ENCODE results near the gene LRP8.

LRP8 gene

DNA sequence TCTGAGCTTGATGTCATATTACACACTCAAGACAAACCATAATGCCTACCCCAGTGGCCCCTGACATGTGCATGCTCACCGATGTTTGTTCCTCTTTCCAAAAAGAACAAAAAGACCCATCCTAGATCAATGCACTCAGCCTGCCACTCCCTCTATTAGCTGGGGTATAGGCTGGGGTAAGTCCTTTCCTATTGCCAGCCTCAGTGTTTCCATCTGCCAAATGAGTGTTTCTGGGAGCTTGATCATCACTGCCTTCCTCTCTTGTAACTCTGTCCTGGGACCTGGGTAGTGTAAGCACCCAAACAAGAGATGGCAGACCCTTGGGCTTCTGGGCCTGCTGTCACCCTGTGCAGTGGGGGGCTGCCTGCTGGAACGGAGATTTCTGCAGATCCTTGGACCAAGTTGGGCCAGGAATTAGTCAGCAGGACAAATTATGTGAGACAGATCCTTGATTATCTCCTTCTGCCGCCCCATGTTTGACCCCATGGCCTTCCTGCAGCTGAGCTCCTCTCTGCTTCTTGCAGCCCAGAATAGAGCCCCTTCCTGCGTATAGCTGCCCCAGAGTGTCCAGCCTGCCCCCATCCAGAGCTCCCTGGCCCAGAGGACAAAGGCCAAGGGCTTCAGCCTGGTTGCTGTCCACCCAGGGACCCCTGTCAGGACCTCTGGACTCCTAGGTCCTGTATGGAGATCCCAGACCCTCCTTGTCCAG is 31.5 kb upstream of the LRP8 start:
- no peak for DNase-seq

DNA sequence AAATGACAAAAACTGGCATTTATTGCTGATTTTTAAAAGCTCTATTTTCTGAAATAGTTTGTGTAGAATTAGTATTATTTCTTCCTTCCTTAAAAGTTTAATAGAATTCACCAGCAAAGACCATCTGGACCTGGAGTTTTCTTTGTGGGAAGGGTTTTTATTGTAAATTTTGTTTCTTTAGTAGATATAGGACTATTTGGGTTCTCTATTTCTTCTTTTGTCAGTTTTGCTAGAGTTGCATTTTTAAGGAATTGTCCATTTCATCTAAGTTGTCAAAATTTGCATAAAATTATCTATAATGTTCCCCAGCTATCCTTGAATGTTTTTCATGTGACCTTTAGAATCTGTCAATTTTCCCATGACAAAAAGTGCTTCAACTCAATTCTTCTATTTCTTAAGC is 28.8 kb upstream of the LRP8 start:
- no peak for DNase-seq

DNA sequence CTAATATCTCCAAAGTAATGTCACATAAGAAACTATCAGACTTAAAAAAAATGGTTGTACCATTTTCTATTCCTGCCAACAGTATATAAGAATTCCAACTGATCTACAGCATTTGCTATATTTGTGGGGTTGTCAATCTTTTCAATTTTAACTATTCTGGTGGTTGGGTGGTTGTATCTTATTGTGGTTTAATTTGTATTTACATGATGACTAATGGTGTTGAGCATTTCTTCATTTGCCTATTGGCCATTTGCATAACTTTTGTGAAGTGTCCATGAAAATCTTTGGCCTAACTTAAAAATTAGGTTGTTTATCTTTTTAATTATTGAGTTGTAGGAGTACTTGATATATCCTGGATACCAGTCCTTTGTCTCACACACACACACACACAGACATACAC is 26.2 kb upstream of the LRP8 start:
- DNase-seq = no peak

DNA sequence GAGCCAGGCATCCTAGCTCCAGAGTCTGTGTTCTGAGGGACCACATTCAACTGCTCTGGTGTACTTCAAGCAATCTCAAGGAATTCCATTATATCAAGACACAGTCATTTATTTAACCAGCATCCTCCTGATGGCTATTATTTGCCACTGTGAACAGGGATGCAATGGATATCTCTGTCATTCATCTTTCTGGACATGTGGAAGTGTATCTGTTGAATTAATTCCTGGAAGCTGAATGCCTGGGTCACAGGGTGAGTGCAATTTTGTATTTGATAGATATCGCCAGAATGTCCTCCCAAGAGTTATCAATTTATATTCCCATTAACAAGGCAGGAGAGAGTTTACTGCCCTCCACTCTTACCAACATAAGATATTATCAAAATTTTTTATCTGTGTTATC is 24.7 kb upstream of the LRP8 start:
- no peak for DNase-seq

DNA sequence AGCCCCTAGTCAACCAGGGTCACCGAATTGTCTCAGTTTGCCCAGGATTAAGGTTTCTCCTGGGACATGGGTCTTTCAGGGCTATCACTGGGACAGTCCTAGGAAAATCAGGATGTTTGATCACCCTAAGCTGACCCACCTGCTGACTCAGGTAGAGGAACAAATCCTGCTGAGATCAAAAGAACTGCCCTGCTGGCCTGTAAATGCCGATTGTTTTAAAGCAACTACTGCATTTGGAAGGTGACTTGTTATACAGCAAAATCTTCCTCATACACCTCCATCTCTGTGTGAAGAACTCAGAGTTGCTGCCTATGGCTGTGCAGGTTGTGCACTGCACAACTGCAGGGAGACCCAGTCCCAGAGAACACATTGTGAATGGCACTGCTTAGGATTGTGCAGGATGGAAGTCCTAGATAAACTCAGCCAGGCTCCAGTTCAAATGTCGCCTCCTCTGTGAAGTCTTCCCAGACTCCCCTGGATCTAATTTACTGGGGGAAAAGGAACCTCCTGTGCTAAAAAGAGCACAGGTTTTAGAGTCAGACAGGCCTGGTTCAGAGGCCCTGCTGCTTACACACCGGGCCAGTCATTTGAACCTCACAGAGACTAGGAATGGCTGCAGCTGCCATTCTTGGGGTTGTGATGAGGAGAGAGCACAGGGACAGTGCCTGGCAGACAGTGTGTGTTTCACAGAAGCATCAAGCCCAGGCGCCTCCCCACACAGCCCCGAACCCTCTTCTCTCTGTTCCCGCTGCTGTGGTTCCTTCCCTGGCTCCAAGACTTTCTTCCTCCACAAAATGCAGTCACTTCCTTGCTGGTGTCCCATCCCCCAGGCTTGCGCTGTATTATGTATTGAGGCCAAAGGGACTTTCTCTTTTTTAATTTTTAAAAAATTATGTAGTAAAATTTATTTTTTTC is 23.2 kb upstream of the LRP8 start:
- DNase-seq = no peak

DNA sequence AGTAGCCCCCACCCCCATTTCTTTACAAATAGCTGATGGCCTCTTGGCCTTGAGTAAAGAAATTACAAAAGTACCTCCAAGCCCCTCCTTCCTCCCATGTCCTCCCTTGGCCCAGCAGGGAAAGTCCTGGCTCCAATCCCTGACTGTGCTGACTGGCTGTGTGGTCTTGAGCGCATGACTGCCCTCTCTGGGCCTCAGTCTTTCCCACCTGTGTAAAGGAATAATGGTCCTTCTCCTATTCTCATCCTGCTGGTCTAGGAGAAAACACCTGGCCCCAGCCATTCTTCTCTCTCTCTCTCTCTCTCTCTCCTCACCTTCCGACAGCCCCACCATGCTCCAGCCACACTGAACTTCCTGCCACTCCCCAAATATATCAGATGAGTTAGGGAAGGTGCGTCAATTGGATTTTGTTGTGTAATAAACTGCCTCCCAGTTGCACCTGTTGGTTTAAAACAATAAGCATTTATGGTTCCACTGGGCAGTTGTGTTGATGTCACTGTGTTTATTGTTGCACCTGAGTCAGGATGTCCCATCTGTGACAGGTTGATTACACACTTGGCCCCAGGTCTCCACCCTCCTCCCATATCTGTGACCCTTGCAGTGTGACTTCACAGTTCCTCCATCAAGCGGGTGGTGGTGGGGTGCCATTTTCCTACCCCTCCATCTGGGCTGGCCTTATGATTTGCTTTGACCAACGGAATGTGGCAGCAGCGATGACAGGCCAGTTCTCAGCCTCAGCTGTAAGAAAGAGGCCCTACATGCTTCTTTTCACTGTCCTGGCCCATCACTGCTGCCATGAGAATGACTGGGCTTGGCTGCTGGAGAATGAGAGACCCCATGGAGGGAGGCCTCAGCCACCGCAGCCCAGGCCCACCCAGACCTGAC is 22.3 kb upstream of the LRP8 start:
- no peak for DNase-seq

DNA sequence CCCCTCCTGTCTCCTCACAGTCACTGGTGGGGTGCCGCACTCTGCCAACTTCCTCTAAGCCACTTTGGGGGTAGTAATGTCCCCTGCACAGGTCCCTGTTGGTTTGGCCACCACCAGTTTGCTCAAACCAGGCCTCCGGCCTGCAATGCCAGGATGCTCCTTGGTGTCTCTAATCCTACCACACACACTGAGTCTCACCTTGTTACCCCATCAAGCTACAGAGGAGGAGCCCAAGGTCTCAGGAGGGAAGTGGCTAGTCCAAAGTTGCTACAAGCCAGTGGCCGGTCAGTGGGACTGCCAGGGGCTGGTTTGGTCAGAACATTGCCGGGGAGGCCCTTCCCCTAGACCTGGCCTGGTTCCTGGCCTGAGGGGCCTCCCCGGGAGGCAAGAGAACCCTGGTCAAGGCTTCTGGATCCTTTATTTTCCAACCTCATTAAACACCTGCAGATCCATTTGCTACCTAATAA is 21.5 kb upstream of the LRP8 start:
- DNase-seq = no peak

DNA sequence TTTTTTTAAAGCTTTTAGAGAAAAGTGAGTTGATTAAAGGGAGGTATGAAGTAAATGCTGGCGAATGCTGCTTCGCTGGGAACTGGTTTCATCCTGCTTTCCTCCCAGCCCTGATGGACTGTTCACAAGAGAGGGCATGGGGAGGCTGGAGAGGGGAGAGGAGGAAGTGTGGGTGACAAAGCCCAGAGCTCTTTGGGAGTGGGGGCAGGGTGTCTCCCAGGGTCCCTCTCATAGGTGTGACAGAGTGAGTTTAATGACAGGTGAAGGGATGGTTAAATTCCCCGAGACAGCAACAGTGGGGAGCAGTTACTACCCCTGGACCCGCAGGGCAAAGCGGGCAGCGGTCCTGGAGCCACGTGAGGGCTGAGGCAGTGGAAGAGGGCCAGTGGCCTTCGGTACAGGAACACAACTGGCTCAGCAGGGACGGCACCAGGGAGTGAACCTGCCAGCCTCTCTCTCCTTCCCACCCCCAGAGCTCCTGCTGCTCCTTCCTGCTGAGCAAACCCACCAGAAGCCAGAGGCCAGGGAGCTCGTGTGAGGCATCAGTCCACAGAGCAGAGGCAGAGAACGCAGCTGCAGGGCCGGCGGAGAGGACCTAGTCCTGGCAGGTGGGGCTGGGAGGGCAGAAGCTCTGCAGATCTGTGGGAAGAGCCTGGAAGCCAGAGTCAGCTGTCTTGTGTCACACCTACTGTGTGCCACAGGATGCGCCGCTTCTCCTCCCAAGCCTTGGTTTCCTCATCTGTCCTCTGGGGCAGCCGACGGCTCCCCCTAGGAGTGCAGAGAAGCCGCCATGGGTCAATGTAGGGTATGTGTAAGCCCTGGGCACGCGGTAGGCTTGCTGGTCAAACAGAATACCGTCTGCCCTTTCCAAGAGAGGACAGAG is 20.9 kb upstream of the LRP8 start:
- no peak for DNase-seq

DNA sequence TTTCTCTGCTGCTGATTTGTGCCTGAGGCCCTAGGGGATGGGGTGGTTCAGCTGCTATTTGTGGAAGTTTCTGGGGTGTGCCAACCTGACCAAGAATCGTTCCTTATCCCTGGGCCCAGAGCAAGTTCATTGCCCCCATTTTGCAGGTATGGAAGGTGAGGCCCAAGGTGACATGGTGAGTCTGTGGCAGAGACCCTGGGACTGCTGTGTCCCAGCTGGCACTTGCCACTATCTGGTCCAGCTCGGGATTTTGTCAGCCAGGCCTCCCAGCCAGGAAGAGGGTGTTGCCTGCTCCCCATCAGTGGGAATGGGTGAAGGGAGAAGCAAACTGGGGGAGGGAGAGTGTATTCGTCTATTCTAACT is 18.9 kb upstream of the LRP8 start:
- DNase-seq = no peak

DNA sequence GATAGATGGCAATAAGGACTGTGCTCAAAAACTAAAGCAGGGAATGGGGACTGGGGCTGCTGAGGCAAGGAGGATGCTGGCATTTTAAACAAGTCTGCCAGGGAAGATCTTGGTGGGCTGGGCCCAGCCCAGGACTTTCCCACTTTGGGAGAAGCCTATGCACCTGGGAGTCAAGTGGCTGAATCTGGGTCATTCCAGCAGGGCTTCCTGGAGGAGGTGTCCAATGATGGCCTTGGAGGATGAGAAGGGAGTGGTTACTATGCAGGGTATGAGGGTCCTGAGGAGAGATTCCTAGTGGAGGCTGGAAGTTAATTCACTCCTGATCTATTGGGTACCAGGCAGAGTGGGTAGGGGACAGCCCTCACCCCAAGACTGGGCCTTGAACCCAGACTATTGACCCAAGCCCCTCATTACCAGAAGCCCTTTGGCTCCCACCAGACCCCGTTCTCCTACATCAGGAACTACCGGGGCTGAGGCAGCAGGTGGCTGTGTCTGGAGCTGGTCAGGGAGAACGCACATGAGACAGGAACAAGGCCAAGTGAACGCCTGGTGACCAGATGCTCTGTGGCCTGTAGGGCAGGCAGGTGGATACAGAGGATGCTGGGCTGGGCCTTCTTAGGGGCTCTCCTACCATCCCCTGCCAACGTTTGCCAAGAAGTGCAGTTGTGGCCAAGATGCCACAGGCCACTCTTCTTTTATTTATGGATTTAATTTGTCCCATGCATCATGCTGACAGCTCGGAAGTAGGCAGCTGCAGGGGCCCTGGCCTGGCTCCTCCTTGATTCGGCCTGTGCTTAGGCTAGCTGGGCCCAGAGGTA is 18.3 kb upstream of the LRP8 start:
- DNase-seq = no peak

DNA sequence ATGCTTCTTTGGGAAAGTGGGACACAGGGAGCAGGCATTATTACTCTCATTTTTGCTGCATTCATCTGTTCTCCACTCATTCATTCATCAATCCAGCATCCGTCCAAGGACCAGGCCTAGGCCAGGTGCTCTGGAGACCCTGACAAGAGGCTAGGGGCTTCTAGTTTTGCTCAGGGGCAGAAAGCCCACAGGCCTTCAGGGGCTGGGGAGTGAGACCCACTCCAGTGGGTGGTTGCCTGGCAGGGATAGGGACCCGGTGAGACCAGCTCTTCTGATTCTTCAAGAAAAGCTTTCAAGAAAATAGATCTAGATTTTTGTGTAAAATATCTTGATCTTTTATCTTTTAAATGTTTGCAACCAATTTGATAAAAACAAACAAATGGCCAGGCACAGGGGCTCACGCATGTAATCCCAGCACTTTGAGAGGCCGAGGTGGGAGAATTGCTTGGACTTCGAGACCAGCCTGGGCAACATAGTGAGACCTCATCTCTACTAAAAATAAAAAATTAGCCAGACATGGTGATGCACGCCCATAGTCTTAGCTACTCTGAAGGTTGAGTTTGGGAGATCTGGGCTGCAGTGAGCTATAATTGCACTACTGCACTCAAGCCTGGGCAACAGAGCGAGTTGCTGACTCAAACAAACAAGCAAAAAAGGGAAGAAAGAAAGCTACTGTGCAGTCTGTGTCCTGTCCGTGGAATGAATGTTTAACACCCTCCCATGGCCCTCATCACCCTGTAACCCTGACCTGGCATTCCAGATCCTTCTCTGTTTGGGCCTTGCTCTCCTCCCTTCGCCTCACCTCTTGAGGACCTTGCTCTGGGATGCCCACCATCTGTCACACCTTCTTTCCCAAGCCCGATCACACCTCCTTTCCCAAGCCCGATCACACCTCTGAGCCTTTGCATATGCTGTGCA is 17.3 kb upstream of the LRP8 start:
- no peak for DNase-seq

DNA sequence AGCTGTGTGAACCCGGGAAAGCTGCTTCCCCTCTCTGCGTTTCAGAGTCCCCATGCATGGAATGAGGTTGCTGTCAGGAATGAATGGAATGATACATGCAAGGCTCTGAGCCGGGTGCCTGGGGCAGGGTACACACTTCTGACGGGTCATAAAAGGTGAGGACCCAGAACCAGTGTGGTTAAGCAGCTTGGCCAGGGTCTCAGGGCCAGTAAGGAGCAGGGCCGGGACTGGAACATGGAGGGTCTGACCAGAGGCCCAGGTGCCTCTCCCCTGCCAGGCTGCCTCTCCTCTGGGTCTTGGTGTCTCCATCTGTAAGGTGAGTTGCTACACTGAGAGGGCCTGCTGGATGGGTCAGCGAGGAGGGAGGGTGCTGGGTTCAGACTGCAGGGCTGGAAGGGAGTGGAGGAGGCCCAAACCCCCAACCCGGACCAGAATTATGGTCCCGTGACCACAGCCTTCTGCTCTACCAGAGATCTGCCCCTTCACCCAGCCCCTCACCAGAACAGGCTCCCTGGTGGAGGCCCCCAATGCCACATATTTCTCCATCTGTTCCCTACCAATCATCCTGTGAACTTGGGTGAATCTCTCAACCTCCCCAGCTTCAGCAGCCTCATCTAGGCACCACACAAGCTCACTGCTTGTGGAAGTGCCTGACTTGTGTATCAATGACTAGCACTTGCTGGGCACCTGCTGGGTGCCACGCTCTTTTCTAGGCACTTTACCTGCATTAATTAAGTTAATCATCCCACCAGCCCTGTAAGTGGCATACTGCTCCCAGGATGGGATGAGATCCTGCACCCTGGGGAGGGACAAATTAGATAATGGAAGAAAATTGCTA is 16.2 kb upstream of the LRP8 start:
- no peak for DNase-seq

DNA sequence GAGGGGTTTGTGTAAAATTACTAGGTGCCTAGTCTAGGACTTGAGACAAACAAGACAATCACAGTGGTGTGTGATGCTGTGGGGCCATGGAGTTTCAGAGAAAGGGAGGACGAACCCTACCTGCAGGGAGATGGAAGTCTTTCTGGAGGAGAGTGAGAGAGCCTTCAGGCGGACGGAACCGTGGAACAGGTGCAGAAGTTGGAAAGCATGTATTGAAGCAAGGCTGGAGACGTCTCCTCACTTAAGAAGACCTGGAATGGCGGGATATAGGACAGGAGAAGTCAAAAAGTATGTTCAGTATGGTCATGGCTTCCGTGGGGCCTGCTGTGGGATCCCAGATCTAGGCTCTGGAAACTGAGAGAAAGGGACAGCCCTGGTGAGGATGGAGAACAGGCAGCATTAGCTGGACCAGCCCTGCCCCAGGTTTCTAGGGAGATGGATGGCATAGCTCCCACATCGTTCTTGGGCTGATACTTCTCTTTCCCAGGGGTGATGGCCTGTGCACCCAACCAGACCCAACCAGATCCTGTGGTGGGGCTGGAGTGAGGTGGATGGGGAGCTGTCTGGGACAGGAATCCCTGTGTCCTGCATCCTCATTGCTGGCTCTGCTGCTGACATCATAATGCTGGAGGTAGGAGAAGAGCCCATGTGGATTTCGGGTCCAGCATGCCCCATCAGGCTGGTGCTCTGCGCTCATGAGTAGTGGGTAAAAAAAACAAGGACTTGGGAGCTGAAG is 15.0 kb upstream of the LRP8 start:
- DNase-seq = no peak

DNA sequence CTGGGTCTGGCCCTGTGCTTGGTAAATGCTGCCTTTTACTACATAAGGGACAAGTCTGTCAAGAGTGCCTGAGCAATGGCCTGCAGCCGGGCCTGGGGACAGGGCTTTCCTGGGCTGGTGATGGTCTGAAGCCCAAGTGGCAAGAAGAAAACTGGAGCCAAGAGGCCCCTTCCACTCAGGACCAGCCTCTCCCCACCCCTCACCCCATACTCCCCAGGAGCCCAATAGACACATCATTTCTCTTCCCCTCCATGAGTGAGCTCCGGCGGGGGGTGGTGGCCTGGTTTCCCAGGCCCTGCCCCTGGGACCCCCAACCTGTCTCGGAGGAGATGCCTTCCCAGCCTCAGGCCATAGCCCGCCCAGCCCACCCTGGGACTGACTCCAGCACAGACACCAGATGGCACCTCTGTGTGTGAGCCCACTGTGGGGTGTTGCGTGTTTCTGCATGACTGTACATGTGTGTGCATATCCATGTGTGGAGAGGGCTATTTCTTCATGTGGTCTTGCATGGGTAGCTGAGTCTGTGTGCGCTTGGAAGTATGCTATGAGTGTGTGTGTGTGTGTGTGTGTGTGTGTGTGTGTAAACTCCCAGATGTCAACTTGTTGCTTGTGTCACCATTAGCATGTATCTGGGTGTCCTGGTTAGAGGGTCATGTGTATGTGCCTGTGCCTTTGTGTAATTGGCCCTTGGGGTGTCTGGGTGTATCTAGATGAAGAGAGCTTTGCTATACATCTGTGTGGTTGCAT is 14.3 kb upstream of the LRP8 start:
- no peak for DNase-seq

DNA sequence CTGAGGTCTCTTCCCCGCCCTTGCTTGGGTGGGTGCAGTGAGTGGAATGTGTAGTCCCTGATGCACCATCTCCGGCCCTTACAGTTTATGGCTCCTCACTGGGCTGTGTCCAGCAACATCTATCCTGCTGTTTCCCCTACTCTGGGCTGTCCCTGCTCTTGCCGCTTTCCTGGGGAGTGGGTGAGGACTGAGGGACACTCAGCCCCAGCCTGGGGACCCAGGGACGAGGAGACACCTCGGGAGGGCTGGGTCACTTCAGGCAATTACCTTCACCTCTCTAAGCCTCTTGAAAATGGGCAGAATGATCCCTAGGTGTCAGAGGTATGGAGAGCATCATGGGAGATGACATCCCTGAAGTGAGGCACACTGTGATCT is 13.6 kb upstream of the LRP8 start:
- DNase-seq = no peak

DNA sequence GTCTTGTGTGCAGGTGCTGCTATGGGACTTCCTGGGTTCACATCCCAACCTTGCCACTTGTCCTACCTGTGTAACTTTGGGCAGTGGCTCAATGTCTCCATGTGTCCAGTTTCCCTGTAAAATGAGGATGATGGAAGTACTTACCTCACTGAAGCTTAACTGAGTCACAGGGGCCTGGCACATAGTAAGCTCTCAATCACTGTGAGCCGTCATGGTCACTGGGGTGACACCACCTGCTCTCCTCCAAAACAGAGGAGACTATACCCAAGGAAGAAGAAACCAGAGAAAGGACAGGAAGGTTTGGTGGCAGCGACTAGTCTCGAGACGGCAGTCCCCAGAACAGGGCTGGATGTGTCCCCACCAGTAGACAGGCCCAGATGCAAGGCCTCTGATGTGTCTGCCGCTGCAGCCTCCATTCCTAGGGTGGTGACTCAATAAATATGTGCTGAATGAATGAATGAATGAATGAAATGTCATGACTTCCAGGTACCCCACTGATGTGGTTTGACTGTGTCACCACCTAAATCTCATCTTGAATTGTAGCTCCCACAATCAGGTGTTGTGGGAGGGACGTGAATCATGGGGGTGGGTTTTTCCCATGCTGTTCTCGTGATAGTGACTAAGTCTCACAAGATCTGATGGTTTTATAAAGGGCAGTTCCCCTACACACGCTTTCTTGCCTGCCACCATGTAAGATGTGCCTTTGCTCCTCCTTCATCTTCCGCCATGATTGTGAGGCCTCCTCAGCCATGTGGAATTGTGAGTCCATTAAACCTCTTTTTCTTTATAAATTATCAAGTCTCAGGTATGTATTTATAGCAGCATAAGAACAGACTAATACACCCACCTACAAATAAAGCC is 13.0 kb upstream of the LRP8 start:
- peak; percentile 22 for DNase-seq
